GM19452 (cell line): Measurements from ENCODE around the gene FRS3.

Experiments used
- ATAC-seq: cut with Tn5 transposase; IDR thresholded peaks from one replicate; pipeline ENCODE4 v1.9.1; 2021; ENCODE audit not compliant: unreplicated experiment

FRS3 gene

DNA sequence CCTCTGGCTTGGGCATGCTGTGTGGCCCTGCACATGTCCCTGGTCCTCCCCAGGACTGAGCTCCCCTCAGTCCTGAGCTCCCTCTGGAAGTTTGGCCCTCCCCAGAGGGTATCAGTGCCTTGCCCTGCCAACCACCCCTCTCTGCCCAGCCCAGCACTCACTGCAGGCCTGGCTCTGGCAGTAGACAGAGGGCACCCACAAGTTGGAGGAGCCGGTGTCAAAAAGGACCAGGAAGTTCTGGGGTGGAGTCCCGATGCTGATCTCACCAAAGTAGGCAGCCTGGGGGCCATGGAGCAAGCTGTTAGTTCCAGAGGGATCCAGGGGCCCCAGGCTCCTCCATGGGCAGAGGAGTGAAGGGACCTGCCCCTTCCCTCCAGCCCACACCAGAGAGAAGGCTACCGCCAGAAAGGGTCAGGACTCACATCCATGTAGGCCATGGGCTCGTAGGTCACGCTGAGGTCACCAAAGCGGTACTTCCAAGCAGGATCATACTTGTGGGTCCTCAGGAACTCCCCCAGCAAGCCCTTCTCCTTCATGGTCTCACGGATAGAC, 35.4 kb downstream of the FRS3 start:
- no peak for ATAC-seq

DNA sequence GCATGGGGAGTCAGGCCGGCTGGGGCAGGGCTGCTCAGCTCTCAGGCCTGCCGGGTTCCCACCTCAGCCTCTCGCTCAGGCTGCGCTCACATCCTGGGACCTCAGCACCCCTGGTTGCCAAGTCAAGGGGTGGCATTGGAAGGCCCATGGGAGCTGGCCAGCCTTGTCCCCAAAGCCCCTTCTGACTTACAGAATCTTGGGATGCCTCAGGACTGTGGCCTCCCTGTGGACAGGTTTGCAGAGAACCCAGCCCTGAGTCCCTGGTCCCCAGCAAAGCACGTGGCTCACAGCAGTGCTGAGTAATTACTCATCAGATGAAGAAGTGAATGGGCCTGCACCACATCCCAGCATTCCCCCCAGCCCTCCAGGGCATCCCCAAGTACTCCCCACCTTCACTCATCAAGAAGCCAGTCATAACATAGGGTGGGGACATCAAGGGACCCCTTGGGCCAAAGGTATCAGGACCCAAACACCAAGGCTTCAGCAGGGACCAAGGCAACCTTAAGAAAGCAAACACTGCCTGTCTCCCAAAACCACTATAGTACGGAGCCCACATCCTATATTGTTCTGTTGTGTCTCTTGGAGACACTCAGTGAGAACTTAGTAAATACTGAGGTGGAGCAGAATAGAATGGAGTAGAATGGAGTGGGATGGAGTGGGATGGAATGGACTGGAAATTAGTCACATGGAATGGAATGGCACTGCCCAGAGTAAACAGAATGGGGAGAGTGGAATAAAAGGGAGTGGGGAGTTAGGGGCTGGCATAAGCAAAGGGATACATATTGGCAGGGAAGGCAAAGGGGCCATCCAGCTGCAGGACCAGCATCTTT, 36.1 kb downstream of the FRS3 start:
- ATAC-seq, result no peak

DNA sequence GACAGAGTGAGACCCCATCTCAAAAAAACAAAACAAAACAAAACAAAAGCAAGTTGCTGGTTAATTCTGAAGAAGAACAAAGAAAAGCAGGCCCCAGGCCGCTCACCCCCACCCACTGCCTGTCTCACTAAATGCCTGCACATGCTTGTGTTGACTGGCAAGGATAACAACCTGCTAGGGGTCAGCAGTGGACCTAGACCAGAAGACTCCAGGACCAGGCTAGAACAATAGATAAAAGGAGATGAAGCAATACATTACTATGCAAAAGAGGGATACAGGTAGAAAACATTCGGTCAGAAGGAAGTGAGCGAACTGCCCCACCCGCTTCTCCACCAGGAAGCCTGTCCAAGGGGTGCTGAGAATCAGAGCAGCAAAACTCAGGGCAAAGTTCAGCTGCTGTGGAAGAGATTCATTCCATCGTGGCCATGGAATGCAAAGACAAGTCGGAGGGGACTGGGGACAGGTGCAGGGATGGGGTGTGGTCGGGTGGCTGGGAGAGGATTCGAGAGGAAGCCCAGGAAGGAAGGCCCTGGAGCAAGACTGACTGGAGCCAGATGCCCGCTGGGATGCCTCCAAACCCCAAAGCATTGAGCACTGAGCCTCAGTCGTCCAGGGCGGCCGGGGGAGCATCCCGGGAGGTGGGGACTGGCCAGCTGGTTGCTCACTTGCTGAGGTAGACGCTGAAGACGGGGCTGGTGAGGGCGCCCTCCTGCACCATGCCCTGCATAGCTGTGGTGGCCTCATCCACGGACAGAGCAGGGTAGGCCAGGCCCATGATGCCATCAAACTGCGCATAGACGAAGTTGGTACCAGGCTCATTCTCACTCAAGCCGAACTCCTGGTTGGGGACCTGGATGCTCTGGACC, 37.8 kb downstream of the FRS3 start:
- no peak for ATAC-seq

DNA sequence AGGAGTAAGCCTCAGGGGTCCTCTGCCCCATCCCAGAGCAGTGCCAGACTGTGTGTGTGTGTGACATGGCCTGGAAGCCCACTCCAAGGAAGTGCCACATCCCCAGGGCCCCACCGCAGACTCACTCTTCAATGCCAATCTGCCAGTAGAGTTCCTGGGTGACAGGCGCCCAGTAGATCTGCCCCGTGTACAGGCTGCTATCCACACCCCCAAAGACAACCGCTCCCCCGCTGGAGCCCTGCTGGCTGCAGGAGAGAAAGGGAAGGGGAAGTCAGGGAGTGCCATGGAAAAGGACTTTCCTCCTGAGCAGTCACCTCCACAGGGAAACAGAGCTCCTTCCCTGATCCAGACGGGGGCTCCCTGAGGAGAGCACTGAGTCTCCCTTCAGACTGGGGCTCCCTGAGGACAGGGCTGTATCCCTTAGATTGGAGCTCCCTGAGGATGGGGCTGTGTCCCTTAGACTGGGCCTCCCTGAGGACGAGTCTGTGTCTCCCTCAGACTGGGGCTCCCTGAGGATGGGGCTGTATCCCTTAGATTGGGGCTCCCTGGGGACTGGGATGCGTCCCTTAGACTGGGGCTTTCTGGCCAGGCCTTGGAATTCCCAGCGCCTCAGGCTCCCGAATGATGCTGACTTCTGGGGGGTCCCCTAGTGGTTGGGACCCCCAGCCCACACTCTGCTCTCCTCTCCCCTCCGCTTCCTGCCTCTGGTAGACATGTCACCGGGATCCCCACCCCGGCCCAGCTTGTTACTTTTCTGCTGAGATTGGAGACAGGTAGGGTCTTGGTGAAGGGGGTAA, 39.1 kb downstream of the FRS3 start:
- ATAC-seq, result no peak

DNA sequence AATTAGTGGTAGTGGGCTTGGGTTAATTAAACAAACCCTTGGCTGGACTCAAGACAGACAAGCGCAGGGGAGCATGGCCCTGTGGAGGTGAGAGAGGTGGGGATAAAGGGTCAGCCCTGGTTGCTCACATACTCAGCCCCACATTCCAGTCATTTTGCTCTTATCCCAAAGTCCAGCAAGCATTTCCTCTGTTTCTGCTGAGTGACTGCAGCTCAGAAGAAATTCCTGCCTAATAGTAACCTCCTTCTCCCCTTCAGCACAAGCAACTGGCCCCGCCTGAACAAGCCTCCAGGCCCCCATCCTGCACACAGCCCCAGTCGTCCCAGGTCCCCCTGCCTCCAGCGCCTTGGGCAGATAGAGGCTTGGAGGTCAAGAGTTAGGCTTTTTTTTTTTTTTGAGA, 40.7 kb downstream of the FRS3 start:
- no peak for ATAC-seq

DNA sequence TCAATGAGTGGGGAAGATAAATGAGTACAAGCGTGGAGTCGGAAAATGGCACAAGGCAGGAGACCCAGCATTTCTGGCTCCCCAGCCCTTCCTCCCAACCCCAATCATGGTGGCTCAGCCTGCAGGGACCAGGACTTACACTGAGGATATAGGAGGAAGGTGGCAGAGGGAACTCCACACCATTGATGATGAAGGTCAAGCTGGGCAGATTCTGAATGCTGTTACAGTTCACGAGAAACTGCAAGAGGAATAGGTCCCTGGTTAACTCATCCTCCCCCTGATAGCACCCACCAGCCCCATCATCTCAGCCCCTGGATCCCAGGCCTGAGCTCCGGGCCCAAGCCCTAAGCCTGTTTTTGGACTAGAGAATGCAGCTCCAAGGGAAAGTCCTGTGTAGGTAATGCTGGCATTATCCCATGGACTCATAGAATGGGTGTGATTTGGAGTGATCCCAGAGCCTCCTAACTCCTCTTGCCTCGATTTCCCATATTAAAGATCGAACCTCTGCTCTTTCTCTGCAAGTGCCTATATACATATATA, 42.0 kb downstream of the FRS3 start:
- ATAC-seq, result no peak

DNA sequence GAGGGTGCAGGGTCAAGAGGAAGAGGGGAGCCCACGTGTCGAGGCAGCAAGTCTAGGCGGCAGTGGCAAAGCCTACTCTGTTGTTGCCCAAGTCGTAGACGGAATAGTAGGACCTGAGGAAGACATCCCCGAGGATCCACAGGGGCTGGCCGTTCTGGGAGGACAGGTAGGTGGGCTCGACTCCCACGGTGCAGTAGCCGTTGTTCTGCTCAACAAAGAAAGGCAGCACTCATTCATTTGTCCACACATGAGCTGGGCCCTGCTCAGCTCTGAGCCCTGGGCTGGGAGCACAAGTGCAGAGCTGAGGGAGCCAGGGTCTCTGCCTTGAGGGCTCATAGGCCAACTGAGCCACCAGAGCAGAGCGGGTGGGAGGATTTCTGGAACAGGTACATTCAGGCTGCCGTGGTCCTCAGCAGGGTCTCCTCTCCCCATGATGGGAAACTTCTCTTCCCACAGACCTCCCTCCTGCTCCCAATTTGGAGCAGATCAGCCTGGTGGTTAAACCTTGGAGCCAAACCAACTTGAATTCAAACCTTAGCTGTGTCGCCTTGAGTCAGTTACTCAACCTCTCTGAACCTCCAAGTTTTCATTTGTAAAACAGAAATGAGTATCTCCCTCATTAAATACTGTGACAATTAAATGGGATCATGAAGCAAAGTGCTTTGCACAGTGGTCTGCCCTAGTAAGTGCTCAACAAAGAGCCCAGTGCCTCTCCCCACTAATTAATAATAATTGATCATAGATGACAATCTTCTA, 42.7 kb downstream of the FRS3 start:
- ATAC-seq, result no peak

DNA sequence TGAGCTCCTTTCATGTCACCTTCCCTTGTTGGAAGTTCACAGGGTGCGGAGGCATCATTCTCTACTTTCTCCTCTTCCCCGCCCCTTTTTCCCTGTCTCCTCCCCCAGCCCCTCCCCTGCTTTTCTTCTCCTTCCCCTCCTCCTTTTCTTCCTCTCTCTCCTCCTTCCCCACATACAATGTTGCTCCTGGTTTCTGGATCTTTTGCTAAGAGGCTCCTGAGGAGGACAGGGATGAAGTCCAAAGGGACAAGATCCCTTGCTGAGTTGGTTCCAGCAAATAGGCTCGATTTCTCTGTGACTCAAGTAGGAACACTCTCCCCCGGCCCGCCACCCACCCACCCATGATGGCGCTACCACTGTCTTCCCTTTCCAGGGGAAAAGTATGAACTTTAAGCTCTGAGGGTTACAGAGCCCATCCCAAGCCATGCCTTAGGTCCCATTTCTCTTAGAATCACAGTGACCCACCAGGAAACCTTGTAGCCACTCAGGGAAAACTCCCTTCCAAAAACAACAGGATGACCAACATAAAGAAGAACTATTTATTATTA, 43.4 kb downstream of the FRS3 start:
- no peak for ATAC-seq

DNA sequence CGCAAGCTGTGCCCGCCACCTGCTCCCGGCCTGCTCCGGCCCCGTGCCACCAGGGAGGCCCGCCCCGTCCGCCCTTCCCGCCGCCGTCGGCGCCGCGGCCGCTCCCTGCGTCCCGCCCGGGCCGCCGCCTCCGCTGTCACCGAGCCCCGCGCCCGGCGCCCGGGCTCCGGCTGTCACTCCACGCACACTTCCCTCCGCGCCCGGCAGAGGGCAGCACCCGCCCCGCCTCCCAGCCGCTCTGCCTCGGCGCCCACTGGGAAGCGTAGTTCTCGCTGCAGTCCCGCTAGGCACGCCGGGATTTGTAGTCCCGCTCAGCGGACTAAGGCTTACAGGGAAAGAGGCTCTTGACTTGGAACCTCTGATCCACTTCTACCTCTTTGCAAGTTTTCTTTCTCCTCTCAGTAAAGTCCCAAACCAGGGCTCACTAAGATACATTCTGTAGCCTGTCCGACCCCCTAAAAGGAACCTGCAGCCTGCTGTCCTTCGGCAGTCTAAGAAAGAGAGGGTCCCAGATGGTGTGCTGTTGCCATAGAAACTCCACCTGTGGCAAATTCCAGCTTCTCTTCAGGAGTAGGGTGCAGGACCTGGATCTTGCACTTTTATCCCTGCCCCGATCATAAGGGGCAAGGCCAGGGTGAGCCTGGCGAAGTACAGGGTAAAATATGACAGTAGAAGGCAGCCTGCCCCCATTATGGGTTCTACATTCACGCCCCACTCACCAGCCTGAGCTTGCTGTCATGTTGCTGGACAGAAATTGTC, 44.1 kb downstream of the FRS3 start, which contains the start of gene TFEB:
Gene TFEB, minus strand, starts transcription at position 182 of the 759 bp plus-strand sequence. CDS start 44,395 bp downstream, outside the sequence.
- ATAC-seq, result peak; percentile 51

DNA sequence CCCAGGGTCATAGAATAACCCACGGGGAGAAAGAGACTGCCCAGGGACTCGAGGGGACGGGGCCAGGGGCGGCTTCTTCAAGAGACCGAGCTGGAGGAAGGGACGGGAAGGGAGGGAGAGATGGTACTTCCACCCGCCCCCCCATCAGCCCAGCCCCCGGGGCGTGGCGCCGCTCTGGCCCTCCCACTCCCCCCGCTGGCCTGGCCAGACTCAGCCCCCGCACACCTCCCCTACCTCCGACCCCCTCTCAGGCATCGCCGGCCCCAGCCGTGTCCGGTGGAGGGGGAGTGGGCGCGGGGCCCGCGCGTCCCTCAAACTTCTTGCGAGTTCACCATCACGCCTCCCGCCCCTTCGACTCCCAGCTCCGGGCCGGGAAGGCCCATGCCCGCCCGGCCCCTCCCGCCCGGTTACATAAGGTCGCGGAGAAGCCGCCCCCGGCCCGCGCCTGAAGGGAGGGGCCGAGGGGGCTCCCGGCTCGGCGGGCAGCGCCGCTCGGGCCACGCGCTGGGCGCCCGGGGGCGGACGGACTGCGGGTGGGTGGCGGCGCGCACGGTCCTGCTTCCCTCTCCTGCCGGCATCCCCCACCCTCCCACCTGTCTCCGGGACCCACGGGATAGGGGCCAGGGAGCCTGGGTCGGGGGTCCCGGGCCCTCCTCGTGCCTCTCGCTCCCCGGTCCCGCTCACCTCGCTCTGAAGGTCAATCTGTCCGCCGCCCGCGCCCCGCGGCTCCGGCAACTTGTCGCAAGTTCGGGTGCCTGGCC, 44.9 kb downstream of the FRS3 start:
- peak; percentile 7 for ATAC-seq

DNA sequence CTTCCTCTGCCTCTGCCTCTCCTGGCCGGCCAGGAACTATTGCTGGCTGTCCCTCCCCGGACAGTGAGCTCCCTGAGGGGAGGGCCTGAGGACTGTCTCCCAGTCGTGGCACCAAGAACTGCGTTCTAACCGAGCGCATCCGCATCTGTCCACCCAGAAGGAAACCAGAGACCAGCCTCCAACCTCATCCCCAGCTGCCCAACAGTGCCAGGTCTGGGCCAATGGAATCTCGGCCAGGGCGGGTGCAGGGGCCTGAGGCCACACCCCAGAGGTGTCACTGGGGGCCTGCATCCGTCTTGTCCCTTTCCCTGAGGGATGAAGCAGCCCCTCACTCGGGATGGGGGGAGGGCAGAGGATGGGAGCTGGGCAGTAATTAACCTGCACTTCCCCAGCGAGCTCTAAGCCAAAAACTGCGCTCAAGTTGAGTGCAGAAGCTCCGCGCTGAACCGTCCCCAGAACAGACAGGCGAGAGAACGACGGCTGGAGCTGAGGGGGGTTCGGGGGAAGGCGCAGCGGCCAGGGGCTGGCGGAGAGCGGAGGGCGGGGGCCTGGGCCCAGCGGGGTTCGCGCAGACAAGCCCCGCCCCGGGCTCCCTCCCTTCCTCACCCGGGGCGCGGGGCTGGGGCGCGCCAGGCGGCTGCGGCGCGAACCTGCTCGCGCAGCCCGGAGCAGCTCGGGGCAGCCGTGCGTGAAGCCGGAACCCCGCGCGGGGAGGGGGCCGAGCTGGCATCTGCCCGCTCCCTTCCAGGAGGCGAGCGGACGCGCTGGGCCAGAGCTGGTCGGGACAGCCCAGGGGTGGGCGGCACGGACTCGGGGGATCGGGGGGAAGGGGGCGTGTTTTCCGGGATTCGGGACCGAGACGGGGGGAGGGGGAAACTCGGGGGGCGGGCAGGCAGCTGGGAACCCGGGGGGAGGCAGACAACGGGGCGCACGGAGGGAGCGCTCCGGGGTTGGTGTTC, 45.7 kb downstream of the FRS3 start:
- peak; percentile 44 for ATAC-seq

DNA sequence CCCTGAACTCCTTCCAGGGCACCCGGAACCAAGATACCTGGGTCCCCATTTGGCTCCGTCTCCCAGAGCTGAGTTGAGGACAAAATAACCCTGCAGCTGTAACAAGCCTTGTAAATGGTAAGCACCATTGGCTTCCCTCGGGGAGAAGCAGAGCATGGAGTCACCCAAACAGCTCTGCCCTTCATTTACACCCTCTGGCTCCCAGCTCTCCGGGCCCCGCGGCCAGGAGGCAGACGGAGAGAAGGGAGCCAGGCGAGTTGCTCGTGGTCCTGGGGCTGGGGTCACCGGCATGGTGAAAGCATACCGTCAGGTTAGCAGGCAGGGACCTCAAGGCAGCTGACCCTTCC, 46.4 kb downstream of the FRS3 start:
- no peak for ATAC-seq

DNA sequence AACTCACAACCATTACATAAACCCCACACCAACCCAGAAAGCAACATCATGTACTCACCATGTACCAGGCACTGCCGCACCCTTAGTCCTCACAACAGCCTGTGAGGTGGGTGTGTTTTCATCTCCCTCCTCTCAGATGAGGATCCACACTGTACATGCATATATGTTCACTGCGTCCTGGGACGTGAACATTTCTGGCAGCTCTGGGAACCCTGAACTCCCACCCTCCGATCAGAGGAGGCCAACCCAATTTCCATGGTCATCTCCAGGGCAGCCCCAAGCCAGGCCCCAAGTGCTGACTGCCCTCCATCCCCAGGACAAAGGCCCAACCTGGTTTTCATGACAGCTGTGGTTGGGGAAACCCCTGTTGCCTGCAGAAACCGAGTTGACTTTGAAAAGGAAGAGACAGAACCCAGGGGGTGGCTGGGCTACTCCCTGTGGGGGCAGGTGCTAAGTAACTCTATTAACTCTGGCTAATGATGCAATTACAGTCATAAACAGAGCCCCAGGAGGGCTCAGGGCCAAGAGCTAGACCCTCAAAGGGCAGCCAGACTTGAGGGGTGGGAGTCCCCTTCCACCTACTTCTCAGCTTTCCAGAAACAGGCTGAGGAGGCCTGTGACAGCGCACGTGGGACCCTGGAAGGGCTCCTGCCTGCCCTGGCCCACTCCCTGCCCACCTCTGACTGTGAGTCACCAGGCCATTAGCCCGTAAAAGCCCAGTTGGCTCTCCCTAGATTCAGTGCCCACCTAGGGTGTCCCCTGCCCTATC, 46.9 kb downstream of the FRS3 start:
- ATAC-seq, result peak; percentile 34

DNA sequence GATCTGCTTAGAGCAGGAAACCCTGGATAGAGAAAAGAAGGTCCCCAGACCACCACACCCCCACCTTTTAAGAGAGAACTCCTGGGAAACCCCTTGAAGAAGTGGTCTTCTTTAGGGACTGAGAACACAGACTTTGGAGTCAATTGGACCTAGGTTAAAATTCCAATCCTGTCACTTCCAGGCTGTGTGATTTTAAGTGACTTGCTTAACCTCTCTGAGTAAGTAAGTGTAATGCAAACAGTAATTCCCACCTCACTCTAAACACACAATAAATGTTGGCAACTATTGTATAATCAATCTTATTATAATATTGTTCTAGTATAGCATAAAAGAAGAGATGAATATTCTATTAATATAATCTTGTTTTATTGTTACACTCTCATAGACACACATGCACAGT, 47.6 kb downstream of the FRS3 start:
- no peak for ATAC-seq

DNA sequence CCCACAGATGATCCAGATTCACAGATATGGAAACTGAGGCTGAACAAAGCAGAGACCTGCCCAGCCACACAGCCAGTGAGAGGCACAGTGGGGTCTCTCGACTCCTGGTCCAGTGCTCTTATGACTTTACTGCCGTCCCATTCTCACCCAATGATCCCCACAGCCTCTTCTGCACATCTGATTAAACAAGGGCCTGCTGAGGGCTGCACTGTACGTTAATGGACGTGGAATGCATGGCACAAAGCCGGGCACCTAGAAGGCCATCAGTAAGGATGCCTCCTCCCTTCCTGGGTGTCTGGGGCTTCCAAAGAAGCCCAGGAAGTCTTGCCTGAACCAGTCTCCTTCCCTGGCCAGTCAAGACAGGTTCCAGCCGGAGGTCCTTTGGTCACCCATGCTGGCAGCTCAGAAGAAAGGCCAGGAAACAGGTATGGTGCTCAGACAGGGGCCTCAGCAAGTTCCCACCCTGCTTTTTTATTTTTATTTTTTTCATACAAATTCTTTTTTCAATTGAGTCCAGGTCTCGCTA, 48.1 kb downstream of the FRS3 start:
- ATAC-seq, result no peak
